Transverse colon (tissue), 4 donors: ENCODE measurements around the gene NBAS.

ENCODE experiments used
- CTCF ChIP-seq, 5 experiments: fragments of 200-600 bp in 3 of 5; fragments of 450-650 bp in 2 of 5; sonication (generic) in 3 of 5; IDR thresholded peaks; 1 replicate in 2 of 5; 2 replicates in 3 of 5; pipeline ENCODE4 v1.5.1; 2016 to 2017; ENCODE audit warnings: antibody characterized with exemption in 5 of 5, inconsistent platforms in 3 of 5, mild to moderate bottlenecking in 2 of 5, moderate library complexity in 1 of 5
- POLR2A ChIP-seq: fragments of 450-650 bp; IDR thresholded peaks from one replicate; pipeline ENCODE4 v1.6.1; 2016; ENCODE audit warnings: antibody characterized with exemption, mild to moderate bottlenecking, moderate library complexity
- POLR2AphosphoS5 ChIP-seq, 3 donors: sonication (generic); formaldehyde crosslinking; IDR thresholded peaks; one replicate each; pipeline ENCODE4 v1.6.1; 2016; ENCODE audit warnings: antibody characterized with exemption in 3 of 3

GRCh38 chr2:15334644-15335326, 226.3 kb downstream of the NBAS start:
- TF ChIP-seq POLR2A (no peak), CTCF (IDR thresholded peaks at IDR 0.05) (no peak), POLR2AphosphoS5 (IDR thresholded peaks at IDR 0.05) (no peak)
